ENCODE data around the gene ARPC4. TPM values are rescaled to one million over a fixed set of nuclear protein-coding genes. Genes with fewer than 3 reads are reported as not detected.

ARPC4 gene
- total RNA-seq, 4 donors from 2014 or later: 104 to 189 (median 143) TPM

GRCh38 chr3:9795207-9795606, 2.3 kb downstream of the ARPC4 start:
- intact Hi-C loops (cut with DNase I; ENCODE audit: low total_unique reads): no loop called here
- H3K36me3 ChIP-seq: peaks cover 0 to 27% (median 12%) of the 10 kb centered on the region in 4 donors
- no peak for DNase-seq
- no peak overlapping the region for H3K4me3 ChIP-seq
- H3K4me1 ChIP-seq: peaks cover 16 to 42% (median 26%) of the 10 kb centered on the region in 4 donors
- TF ChIP-seq POLR2A (IDR thresholded peaks at IDR 0.05) (no peak), EP300 (IDR thresholded peaks at IDR 0.05; ENCODE audit: low read depth) (no peak), POLR2AphosphoS5 (IDR thresholded peaks at IDR 0.05) (no peak)
- TF ChIP-seq, protein P1, sequence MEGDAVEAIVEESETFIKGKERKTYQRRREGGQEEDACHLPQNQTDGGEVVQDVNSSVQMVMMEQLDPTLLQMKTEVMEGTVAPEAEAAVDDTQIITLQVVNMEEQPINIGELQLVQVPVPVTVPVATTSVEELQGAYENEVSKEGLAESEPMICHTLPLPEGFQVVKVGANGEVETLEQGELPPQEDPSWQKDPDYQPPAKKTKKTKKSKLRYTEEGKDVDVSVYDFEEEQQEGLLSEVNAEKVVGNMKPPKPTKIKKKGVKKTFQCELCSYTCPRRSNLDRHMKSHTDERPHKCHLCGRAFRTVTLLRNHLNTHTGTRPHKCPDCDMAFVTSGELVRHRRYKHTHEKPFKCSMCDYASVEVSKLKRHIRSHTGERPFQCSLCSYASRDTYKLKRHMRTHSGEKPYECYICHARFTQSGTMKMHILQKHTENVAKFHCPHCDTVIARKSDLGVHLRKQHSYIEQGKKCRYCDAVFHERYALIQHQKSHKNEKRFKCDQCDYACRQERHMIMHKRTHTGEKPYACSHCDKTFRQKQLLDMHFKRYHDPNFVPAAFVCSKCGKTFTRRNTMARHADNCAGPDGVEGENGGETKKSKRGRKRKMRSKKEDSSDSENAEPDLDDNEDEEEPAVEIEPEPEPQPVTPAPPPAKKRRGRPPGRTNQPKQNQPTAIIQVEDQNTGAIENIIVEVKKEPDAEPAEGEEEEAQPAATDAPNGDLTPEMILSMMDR (IDR thresholded peaks at IDR 0.05): no peak
- H3K27me3 ChIP-seq: no peaks in the 10 kb centered on the region
- H3K27ac ChIP-seq: no peak overlapping the region
- H3K9me3 ChIP-seq: no peaks in the 10 kb centered on the region
- WGBS, 2 donors (ENCODE audit: low coverage in 1 of 2): 63 to 66% methylated on average over 2 to 5 of the region's 5 CpGs
- in situ Hi-C loops (cut with MboI; ENCODE audit: low pct_ligation_motif_present in 1 of 4, low pct_unique_long_range_greater_than_20kb in 1 of 4, low sequenced_read_pairs in 3 of 4): no loop called here

DNA sequence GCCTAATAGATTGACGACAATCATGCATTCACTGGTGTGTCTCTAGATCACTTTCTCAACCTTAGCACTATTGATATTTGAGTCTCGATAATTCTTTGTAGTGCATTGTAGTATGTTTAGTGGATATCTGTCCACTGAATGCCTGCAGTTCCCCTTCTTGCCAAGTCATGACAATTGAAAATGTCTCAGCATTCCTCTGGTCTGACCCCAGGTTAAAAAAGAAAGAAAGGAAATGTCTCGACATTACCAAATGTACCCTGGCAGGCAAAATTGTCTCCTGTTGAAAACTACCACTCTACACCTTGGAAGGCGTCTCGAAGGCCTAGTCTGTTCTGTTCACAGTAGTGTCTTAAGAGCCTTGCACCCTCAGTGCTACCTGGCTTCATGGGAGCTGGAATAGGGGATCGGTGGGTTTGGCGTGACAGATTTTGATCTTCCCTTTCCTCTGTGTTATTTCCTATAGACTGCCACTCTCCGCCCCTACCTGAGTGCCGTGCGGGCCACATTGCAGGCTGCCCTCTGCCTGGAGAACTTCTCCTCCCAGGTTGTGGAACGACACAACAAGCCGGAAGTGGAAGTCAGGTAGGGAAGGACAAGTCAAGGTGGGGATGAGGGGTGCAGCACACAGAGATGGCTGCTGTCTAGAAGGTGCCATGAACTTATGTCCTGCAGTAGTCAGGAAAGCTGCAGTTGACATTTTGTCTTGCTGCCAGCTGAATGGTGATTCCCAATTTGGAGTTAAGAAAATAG, 4.5 kb downstream of the ARPC4 start:
- peaks cover 0 to 44% (median 24%) of the 10 kb centered on the region in 4 donors for H3K36me3 ChIP-seq
- H3K4me3 ChIP-seq: no peak overlapping the region
- peaks cover 10 to 27% (median 17%) of the 10 kb centered on the region in 4 donors for H3K4me1 ChIP-seq
- no peaks in the 10 kb centered on the region for H3K9me3 ChIP-seq
- 93 to 100% methylated on average over 2 to 12 of the region's 12 CpGs for WGBS, 2 donors (ENCODE audit: low coverage in 1 of 2)
- in situ Hi-C loops (cut with MboI; ENCODE audit: low pct_ligation_motif_present in 1 of 4, low pct_unique_long_range_greater_than_20kb in 1 of 4, low sequenced_read_pairs in 3 of 4): no loop called here
- TF ChIP-seq POLR2AphosphoS5 (IDR thresholded peaks at IDR 0.05) (no peak), POLR2A (IDR thresholded peaks at IDR 0.05) (no peak), EP300 (IDR thresholded peaks at IDR 0.05; ENCODE audit: low read depth) (no peak)
- TF ChIP-seq, protein P1 (IDR thresholded peaks at IDR 0.05): no peak
- no peak for DNase-seq
- H3K27me3 ChIP-seq: no peaks in the 10 kb centered on the region
- intact Hi-C loops (cut with DNase I; ENCODE audit: low total_unique reads): no loop called here
- no peak overlapping the region for H3K27ac ChIP-seq

DNA sequence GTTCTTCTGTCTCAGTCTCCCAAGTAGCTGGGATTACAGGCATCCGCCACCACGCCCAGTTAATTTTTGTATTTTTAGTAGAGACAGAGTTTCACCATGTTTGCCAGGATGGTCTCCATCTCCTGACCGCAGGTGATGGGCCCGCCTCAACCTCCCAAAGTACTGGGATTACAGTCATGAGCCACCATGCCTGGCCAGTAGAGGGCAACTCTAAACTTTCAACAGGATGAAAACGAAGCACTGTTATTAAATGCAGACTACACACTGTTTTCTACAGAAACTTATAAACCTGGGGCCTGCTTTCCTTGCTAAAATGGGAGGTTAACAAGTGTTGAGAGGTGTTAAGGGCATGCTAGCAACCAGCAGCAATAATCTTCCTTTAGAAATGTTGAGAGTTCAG, 7.6 kb downstream of the ARPC4 start:
- WGBS, 2 donors (ENCODE audit: low coverage in 1 of 2): 84% methylated on average over 5 of the region's 5 CpGs; no CpG with 5 or more reads in 1 of the 2 donors
- no peak for TF ChIP-seq POLR2AphosphoS5 (IDR thresholded peaks at IDR 0.05)
- TF ChIP-seq EP300 (IDR thresholded peaks at IDR 0.05; ENCODE audit: low read depth): no peak
- TF ChIP-seq, protein P1 (IDR thresholded peaks at IDR 0.05): peak in 2 of 5 experiments; percentile 12 to 19
- TF ChIP-seq POLR2A (IDR thresholded peaks at IDR 0.05): no peak

DNA sequence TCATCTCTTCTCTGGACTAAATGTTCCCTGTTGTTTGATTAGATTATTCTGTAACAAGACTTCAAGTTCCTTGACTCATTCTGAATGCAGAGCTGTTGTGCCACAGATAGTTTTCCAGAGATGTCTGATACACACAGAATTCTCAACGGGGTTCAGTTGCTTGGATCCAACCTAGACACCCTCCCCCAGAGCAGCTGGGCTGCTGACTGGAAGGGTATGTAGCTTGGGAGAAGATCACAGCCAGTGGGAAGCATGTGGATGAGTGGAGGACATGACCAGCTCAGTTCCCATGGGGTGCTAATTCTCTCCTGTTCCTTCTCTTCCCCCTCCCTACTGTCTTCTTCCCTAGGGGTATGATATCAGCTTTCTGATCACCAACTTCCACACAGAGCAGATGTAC, 10.6 kb downstream of the ARPC4 start:
- in situ Hi-C loops (cut with MboI; ENCODE audit: low pct_ligation_motif_present in 1 of 4, low pct_unique_long_range_greater_than_20kb in 1 of 4, low sequenced_read_pairs in 3 of 4): no loop called here

More for the DNA sequence above, 7.6 kb downstream of the ARPC4 start:
- peaks cover 0 to 7% (median under 1%) of the 10 kb centered on the region in 4 donors for H3K4me1 ChIP-seq
- H3K36me3 ChIP-seq: peaks cover 2 to 73% (median 37%) of the 10 kb centered on the region in 4 donors
- H3K27ac ChIP-seq: no peak overlapping the region
- intact Hi-C loops (cut with DNase I; ENCODE audit: low total_unique reads): no loop called here
- in situ Hi-C loops (cut with MboI; ENCODE audit: low pct_ligation_motif_present in 1 of 4, low pct_unique_long_range_greater_than_20kb in 1 of 4, low sequenced_read_pairs in 3 of 4): no loop called here
- no peaks in the 10 kb centered on the region for H3K27me3 ChIP-seq
- H3K9me3 ChIP-seq: no peaks in the 10 kb centered on the region
- H3K4me3 ChIP-seq: no peak overlapping the region
- DNase-seq: no peak

More for the DNA sequence above, 10.6 kb downstream of the ARPC4 start:
- TF ChIP-seq POLR2AphosphoS5 (IDR thresholded peaks at IDR 0.05) (no peak), EP300 (IDR thresholded peaks at IDR 0.05; ENCODE audit: low read depth) (no peak), POLR2A (IDR thresholded peaks at IDR 0.05) (no peak)
- TF ChIP-seq, protein P1 (IDR thresholded peaks at IDR 0.05): no peak
- no peak overlapping the region for H3K27ac ChIP-seq
- H3K27me3 ChIP-seq: no peaks in the 10 kb centered on the region
- H3K36me3 ChIP-seq: peaks cover 2 to 74% (median 39%) of the 10 kb centered on the region in 4 donors
- WGBS, 2 donors (ENCODE audit: low coverage in 1 of 2): 76 to 80% methylated on average over 1 of the region's 1 CpG
- DNase-seq: no peak
- intact Hi-C loops (cut with DNase I; ENCODE audit: low total_unique reads): no loop called here
- H3K9me3 ChIP-seq: no peaks in the 10 kb centered on the region
- no peak overlapping the region for H3K4me3 ChIP-seq
- peaks cover 0 to 4% (median under 1%) of the 10 kb centered on the region in 4 donors for H3K4me1 ChIP-seq

All from transverse colon (tissue), 4 donors.